HFF-Myc (cell line): ENCODE results near the gene LGALS4.
"Not testable (repeated sequence)": the region's sequence is repeated elsewhere in the genome, so short reads cannot be mapped to it uniquely, and the experiment has no call there.

Source experiments
- DNase-seq: peaks from one replicate; pipeline ENCODE4 v3.0.0-alpha.2; 2011; ENCODE audit warnings: low read depth; ENCODE audit errors: extremely low read depth
- H3K4me3 ChIP-seq: replicated peaks from 2 replicates; pipeline ENCODE4 v1.5.1; 2011; ENCODE audit warnings: low read depth, mild to moderate bottlenecking, control low read depth, low read length
- CTCF ChIP-seq: IDR thresholded peaks from 2 replicates; pipeline ENCODE4 v1.5.1; 2012; ENCODE audit warnings: mild to moderate bottlenecking, low read depth, low read length, control low read depth; ENCODE audit errors: missing control alignments

LGALS4 gene

GRCh38 chr19:38812841-38813320 is at the start of gene LGALS4:
Gene LGALS4, minus strand, starts transcription at chr19:38812945. Its CDS starts 59 bp downstream, at chr19:38812886.
- no peak for TF ChIP-seq CTCF
- H3K4me3 ChIP-seq = no peak within 1 kb of the TSS
- no peak for DNase-seq

- TF ChIP-seq CTCF = no peak
- no peak for DNase-seq
Observed at GRCh38 chr19:38861368-38861767, 48.6 kb upstream of the LGALS4 start.

GRCh38 chr19:38859631-38860204 is 47.0 kb upstream of the LGALS4 start:
- not testable (repeated sequence) for DNase-seq, H3K4me3 ChIP-seq

More at GRCh38 chr19:38861368-38861767, 48.6 kb upstream of the LGALS4 start:
- H3K4me3 ChIP-seq = no peak overlapping the region

GRCh38 chr19:38856813-38857212 is 44.1 kb upstream of the LGALS4 start:
- TF ChIP-seq CTCF = no peak
- no peak overlapping the region for H3K4me3 ChIP-seq
- DNase-seq = no peak

- not testable (repeated sequence) for DNase-seq, H3K4me3 ChIP-seq
Observed at GRCh38 chr19:38855751-38856150, 43.0 kb upstream of the LGALS4 start.

GRCh38 chr19:38854961-38855360 is 42.2 kb upstream of the LGALS4 start:
- not testable (repeated sequence) for H3K4me3 ChIP-seq, DNase-seq

- peak overlapping the region; percentile 61 for H3K4me3 ChIP-seq
- no peak for DNase-seq
Observed at GRCh38 chr19:38853214-38853613, 40.5 kb upstream of the LGALS4 start.

More at GRCh38 chr19:38853214-38853613, 40.5 kb upstream of the LGALS4 start:
- no peak for TF ChIP-seq CTCF
